SK-N-MC (cell line): ENCODE data around the gene GVQW3.

Source experiments
- EZH2 ChIP-seq: fragments of 200-600 bp; sonication (generic); IDR thresholded peaks from one replicate; pipeline ENCODE4 v1.6.1; 2017; ENCODE audit warnings: antibody characterized with exemption
- FOXP2 ChIP-seq: optimal IDR thresholded peaks from 2 replicates; pipeline ENCODE3; 2011; ENCODE audit warnings: mild to moderate bottlenecking, moderate library complexity; ENCODE audit not compliant: insufficient read depth; ENCODE audit errors: extremely low read length, control extremely low read depth

DNA sequence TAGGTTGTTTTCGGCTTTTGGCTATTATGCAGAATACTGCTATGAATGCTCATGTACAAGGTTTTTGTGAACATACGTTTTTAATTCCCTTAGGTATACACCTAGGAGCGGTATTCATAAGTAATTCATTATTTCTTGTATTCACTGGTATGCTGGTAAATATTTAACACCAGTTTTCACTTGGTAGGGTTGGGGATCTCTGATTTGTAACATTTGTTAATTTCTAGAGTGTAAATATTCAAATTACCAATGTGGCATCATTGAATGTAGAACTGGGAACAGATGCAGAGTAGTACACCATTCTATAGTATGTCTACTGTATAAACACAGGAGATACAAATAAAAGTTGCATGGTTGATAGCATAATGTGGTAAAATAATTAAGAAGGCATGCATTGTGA is 16.3 kb downstream of the GVQW3 start:
- no peak for TF ChIP-seq EZH2
- no peak for TF ChIP-seq FOXP2
